ENCODE measurements around the gene DGUOK. TPM values are rescaled to one million over a fixed set of nuclear protein-coding genes. Genes with fewer than 3 reads are reported as not detected.

DGUOK gene
- polyA plus RNA-seq, 1 donor (not counting 4 experiments of a cell fraction or from before 2014, with no cell fraction given), result 102 TPM

GRCh38 chr2:73992036-73992435, 65.4 kb downstream of the DGUOK start:
- DNase-seq (ENCODE audit: low read depth, low spot score), result no peak

DNA sequence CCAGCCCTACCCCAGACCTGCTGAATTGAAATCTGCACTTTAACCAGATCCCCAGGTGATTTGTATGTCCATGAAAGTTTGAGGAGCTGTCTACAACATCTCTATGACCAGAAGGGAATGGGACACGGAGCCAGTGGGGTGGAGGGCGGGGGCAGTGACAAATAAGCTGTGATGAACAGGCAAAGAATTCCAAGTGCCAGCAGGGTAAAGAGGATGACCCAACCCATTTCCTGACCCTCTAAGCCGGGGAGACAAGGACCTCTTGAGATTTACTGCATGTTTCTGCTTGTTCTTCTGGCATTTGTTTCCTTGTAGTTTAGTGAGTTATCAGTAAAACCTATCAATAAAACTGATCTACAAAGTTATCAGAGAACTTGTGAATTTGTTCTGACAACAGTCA, 66.7 kb downstream of the DGUOK start:
- peak overlapping the region; percentile 27 for H3K27ac ChIP-seq (ENCODE audit: control insufficient read depth, insufficient read depth, low read length)
- H3K4me3 ChIP-seq (ENCODE audit: control insufficient read depth in 2 of 3, extremely low read depth in 1 of 3, insufficient read depth in 2 of 3, low read depth in 1 of 3, low read length in 3 of 3), result peak overlapping the region in 2 of 3 experiments; percentile 7 to 8
- peaks cover 2% of the 10 kb centered on the region for H4K20me1 ChIP-seq (ENCODE audit: control insufficient read depth, extremely low read depth, insufficient read depth, low read length)
- H2AFZ ChIP-seq (ENCODE audit: control insufficient read depth, low read length), result no peak overlapping the region
- peaks cover 78% of the 10 kb centered on the region for H3K79me2 ChIP-seq (ENCODE audit: control insufficient read depth, insufficient read depth, low read length)
- peak overlapping the region; percentile 75 for H3K4me2 ChIP-seq (ENCODE audit: control insufficient read depth, extremely low read depth, insufficient read depth, low read depth, low read length)
- FAIRE-seq, result no peak
- H3K36me3 ChIP-seq (ENCODE audit: control insufficient read depth in 2 of 2, extremely low read depth in 1 of 2, insufficient read depth in 2 of 2, low read length in 2 of 2), result peaks cover 3 to 5% of the 10 kb centered on the region in 2 experiments
- no peak for DNase-seq (ENCODE audit: low read depth, low spot score)
- dilution Hi-C loops (cut with MboI; ENCODE audit: extremely low pct_ligation_motif_present, low sequenced_read_pairs), result no loop called here
- H3K9me3 ChIP-seq (ENCODE audit: control insufficient read depth, low read depth, low read length), result no peaks in the 10 kb centered on the region
- TF ChIP-seq EZH2 (IDR thresholded peaks at IDR 0.05; ENCODE audit: low read length), result no peak
- no peak for TF ChIP-seq CTCF (optimal IDR thresholded peaks at IDR 0.05 in 1 of 3, IDR thresholded peaks at IDR 0.05 in 1 of 3, conservative IDR thresholded peaks at IDR 0.05 in 1 of 3; ENCODE audit: extremely low read depth in 1 of 3, insufficient read depth in 2 of 3, low read length in 3 of 3)
- no peaks in the 10 kb centered on the region for H3K27me3 ChIP-seq (ENCODE audit: control insufficient read depth, extremely low read depth, insufficient read depth, low read length)
- H3K9me1 ChIP-seq (ENCODE audit: control insufficient read depth, extremely low read depth, insufficient read depth, low read length), result peaks cover 7% of the 10 kb centered on the region
- no peak overlapping the region for H3K9ac ChIP-seq (ENCODE audit: control insufficient read depth, extremely low read depth, insufficient read depth, low read length)
- H3K4me1 ChIP-seq (ENCODE audit: control insufficient read depth, extremely low read depth, insufficient read depth, low read length), result peaks cover 31% of the 10 kb centered on the region

More at GRCh38 chr2:73992036-73992435, 65.4 kb downstream of the DGUOK start:
- TF ChIP-seq CTCF (optimal IDR thresholded peaks at IDR 0.05 in 1 of 3, IDR thresholded peaks at IDR 0.05 in 1 of 3, conservative IDR thresholded peaks at IDR 0.05 in 1 of 3; ENCODE audit: extremely low read depth in 1 of 3, insufficient read depth in 2 of 3, low read length in 3 of 3) (no peak), EZH2 (IDR thresholded peaks at IDR 0.05; ENCODE audit: low read length) (no peak)
- H3K9me3 ChIP-seq (ENCODE audit: control insufficient read depth, low read depth, low read length), result no peaks in the 10 kb centered on the region
- H3K9me1 ChIP-seq (ENCODE audit: control insufficient read depth, extremely low read depth, insufficient read depth, low read length), result peaks cover 5% of the 10 kb centered on the region
- H3K4me1 ChIP-seq (ENCODE audit: control insufficient read depth, extremely low read depth, insufficient read depth, low read length), result peaks cover 43% of the 10 kb centered on the region
- no peaks in the 10 kb centered on the region for H3K27me3 ChIP-seq (ENCODE audit: control insufficient read depth, extremely low read depth, insufficient read depth, low read length)
- peaks cover 11% of the 10 kb centered on the region for H4K20me1 ChIP-seq (ENCODE audit: control insufficient read depth, extremely low read depth, insufficient read depth, low read length)
- H3K4me3 ChIP-seq (ENCODE audit: control insufficient read depth in 2 of 3, extremely low read depth in 1 of 3, insufficient read depth in 2 of 3, low read depth in 1 of 3, low read length in 3 of 3), result peak overlapping the region in 1 of 3 experiments; percentile 2
- FAIRE-seq, result peak; percentile 5
- dilution Hi-C loops (cut with MboI; ENCODE audit: extremely low pct_ligation_motif_present, low sequenced_read_pairs), result no loop called here
- H3K36me3 ChIP-seq (ENCODE audit: control insufficient read depth in 2 of 2, extremely low read depth in 1 of 2, insufficient read depth in 2 of 2, low read length in 2 of 2), result peaks cover 1 to 14% of the 10 kb centered on the region in 2 experiments
- H3K4me2 ChIP-seq (ENCODE audit: control insufficient read depth, extremely low read depth, insufficient read depth, low read depth, low read length), result peak overlapping the region; percentile 14
- no peak overlapping the region for H3K9ac ChIP-seq (ENCODE audit: control insufficient read depth, extremely low read depth, insufficient read depth, low read length)
- H3K27ac ChIP-seq (ENCODE audit: control insufficient read depth, insufficient read depth, low read length), result peak overlapping the region; percentile 29
- peaks cover 79% of the 10 kb centered on the region for H3K79me2 ChIP-seq (ENCODE audit: control insufficient read depth, insufficient read depth, low read length)
- H2AFZ ChIP-seq (ENCODE audit: control insufficient read depth, low read length), result no peak overlapping the region
